Dermis blood vessel endothelial cell (primary cell): ENCODE data around the gene RPE65. TPM values are rescaled to one million over a fixed set of nuclear protein-coding genes. Genes with fewer than 3 reads are reported as not detected.
"Not testable (repeated sequence)": the region's sequence is repeated elsewhere in the genome, so short reads cannot be mapped to it uniquely, and the experiment has no call there.

Source experiments
- DNase-seq: peaks from one replicate; pipeline ENCODE4 v3.0.0; 2010
- total RNA-seq: library from RNA; depleted of rRNA; stranded (reverse); fragments of >200 nt; gene quantifications from 2 replicates; pipeline ENCODE4 v1.2.3, GENCODE V29; 2014

Gene RPE65
- total RNA-seq, result not detected in 2 replicates

DNA sequence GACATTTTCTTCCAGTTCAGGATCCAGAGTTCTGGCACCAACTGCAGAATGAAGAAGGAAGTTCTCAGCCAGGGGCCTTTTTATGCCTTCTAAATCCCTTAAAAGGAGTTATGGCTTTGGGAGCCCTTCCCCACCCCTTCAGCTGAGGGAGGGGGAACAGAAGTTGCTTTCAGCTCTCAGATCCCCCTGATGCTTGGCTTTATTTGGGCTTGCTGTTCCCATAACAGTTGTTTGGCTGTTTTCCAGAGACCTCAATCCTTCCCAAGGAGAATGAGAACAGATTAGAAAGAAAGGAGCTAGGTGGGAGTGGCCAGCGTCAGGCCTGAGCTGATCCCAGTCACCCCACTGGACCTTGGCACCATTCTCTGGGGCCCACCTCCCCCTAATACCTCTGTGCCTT lies at the start of gene RPE65:
TSS of gene RPE65 (minus strand) at position 54 of the 400 bp plus-strand sequence. CDS start at position 5, 49 bp downstream.
- DNase-seq, result no peak

DNA sequence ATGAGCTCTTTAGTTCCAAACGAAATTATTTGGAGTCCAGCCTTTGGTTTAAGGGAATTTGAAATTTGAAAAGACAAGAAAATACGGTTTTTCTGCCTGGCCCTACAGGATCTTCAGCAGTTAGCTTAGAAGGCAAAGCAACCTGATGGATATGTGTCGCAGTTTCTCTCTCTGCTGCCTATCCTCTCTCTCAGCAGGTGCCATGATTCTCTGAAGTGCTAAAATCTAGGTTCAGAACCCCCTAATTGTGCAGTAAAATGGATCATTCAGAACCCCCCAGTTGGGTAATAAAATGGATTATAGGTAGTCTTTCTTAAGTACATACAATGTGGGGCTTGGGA lies 47.6 kb upstream of the RPE65 start:
- DNase-seq, result no peak

- DNase-seq, result peak; percentile 97
These were observed 47.1 kb upstream of the RPE65 start, which contains the start of gene DEPDC1 for GRCh38 chr1:68496680-68497357. DEPDC1 (minus strand) TSS chr1:68497082; CDS start chr1:68496999, 83 bp downstream.

DNA sequence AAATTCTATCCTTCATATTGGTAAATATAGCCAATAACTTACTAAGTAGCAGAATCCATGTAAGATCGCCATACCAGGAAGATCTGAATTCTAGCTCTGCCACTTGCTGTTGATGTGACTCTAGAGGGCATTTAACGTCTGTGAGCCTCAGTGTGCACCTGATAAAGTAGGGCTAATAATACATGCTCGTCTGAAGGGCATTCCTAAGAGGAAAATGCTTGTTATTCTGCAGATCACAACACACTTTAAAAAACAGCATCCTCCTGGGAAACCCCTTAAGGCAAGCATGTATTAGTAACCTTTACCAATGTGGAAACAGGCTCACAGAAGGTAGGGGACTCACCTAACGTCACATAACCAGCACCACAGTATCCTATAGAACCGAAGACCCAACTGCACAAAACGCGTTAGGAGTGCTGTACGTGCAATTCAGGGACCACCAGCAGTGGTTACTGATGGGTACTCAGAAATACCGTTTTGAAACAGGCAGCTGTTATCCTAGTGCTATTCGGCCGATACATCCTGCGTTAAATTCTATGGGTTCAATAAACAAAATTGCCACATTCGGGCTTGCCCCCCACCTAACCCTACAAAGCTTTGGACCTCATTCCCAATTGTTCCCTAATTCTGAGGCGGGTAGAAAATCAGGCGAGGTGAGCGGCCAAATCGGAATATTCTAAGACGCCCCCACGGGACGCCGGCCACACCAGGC lies 46.4 kb upstream of the RPE65 start:
- DNase-seq, result peak; percentile 41

- no peak for DNase-seq
These were observed 45.8 kb upstream of the RPE65 start for GRCh38 chr1:68495532-68495931.

- no peak for DNase-seq
These were observed 43.4 kb upstream of the RPE65 start for GRCh38 chr1:68493193-68493592.

GRCh38 chr1:68492255-68492654 lies 42.5 kb upstream of the RPE65 start:
- not testable (repeated sequence) for DNase-seq

DNA sequence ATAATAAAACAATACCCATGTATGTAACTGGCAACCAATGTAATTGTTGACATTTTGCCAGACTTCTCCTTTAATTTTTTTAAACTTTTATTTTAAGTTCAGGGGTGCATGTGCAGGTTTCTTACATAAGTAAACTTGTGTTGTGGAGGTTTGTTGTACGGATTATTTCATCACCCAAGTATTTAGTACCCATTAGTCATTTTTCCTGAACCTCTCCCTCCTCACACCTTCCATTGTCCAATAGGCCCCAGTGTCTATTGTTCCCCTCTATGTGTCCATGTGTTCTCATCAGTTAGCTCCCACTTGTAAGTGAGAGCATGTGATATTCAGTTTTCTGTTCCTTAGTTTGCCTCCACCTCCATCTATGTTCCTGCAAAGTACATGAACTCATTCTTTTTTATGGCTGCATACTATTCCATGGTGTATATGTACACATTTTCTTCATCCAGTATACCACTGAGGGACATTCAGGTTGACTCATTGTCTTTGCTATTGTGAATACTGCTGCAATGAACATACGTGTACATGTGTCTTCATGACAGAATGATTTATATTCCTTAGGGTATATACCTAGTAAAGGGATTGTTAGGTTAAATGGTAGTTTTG lies 40.4 kb upstream of the RPE65 start:
- peak; percentile 61 for DNase-seq

- no peak for DNase-seq
These were observed 35.8 kb upstream of the RPE65 start for GRCh38 chr1:68485431-68486022.

DNA sequence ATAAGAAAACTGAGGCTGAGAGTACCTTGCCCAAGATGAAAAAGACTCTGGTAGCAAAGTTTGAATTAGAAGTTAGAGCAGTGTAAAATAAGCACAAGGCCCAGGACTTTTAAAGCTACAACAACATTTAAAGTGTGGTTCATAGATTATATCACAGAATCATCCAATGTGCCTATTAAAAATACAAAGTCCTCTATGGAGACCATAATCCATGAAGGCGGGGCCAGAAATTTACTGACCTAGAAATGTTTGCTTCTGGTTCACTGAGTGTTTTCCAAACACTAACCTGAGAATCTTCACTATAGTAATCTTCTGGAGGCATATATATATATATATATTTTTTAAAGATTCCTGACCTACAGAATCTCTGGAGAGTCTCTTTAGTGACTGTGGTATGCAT lies 34.9 kb upstream of the RPE65 start:
- DNase-seq, result no peak

- no peak for DNase-seq
These were observed 31.3 kb upstream of the RPE65 start for GRCh38 chr1:68481041-68481440.

DNA sequence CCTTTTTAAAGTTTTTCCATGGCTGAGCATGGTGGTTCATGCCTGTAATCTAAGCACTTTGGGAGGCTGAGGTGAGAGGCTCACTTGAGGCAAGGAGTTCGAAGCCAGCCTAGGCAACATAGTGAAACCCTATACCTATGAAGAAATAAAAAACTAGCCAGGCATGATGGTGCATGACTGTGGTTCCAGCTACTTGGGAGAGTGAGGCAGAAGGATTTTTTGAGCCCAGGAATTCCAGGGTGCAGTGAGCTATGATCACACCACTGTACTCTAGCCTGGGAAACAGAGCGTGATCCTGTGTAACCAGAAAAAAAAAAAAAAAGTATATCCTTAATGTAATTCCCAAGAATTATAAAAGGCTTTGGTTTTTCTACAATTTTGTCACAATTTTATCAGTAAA lies 29.7 kb upstream of the RPE65 start:
- DNase-seq, result no peak

DNA sequence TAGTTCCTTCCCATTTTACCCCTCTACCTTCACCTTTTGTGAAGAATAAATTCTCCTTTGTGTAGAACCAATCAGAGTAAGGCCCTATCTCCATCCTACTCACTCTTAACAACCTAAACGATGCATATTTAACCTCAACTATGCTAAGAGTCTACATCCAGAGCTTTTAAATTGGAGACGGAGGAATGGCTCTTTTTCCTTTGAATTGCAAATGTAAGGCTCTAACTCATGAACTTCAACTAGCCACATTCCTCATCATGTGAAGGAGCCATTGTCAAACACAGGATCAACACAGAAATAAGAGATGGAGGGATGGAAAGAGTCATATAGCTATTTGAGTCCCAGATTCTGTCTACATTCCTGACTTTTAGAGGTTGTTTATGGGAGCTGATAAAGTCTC lies 28.9 kb upstream of the RPE65 start:
- no peak for DNase-seq

GRCh38 chr1:68476626-68477025 lies 26.9 kb upstream of the RPE65 start:
- DNase-seq, result peak; percentile 32

- no peak for DNase-seq
These were observed 23.3 kb upstream of the RPE65 start for GRCh38 chr1:68473060-68473459.

- DNase-seq, result peak; percentile 53
These were observed 20.7 kb upstream of the RPE65 start for GRCh38 chr1:68470388-68470970.

- DNase-seq, result no peak
These were observed 15.1 kb upstream of the RPE65 start for GRCh38 chr1:68464891-68465290.

DNA sequence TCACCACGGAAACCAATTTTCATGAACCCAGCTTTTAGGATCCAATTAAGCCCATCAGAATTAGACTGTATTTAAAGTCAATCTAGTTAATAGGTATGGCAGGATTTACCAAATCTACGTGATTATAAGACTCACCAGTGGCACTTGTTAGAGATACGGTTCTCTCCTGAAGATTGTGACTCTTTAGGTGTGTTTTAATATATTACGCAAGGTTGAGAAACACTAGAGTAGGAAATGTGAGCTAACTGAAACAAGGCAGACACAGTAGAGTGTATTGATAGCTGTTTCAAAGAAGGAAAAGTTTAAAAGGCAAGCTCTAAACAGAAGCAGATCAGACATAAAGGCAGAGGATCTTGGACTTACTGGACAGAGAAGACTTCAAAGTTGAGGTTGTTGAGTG lies 11.2 kb upstream of the RPE65 start:
- DNase-seq, result no peak

DNA sequence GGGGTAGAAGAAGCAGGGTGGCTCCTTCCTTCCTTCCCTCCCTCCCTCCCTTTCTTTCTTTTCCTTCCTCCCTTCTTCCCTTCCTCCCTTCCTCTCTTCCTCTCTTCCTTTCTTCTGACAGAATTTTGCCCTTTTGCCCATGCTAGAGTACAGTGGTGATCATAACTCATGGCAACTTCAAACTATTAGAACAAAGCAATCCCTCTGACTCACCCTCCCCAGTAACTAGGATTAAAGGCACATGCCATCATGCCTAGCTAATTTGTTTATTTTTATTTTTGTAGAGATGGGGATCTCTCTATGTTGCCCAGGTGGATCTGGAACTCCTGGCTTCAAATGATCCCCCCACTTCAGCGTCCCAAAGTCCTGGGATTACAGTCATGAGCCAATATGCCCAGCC lies 10.0 kb upstream of the RPE65 start:
- no peak for DNase-seq

- no peak for DNase-seq
These were observed 9.3 kb upstream of the RPE65 start for GRCh38 chr1:68459091-68459490.

DNA sequence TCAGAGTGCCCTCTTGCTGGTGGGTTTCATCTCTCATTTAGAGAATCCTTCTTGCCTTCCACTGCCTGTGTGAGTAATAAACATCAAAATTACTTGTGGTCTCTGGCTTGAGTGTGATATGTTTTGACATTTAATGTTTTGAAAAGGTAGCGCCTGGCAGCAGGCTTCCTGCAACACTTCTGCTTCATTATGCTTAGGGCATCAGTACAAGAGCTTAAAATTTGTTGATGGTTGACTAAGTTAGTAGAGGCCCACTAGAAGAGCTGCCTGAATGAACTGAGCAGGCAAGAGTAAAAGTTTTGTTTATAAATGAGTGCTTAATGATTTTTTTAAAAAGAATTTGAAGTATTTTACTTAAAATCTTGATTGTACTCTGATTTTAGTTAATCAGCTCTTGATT lies 6.4 kb upstream of the RPE65 start:
- DNase-seq, result no peak

GRCh38 chr1:68454534-68454933 lies 4.8 kb upstream of the RPE65 start:
- DNase-seq, result no peak

- no peak for DNase-seq
These were observed 3.4 kb upstream of the RPE65 start for GRCh38 chr1:68453060-68453670.
